ENCODE results near the gene DPYD. TPM values are rescaled to one million over a fixed set of nuclear protein-coding genes. Genes with fewer than 3 reads are reported as not detected.

Gene DPYD
- total and polyA plus RNA-seq, 10 of the 15 experiments (the other 5 are each of a cell fraction or from before 2014, with no cell fraction given): 5.7 to 23.8 (median 10.2) TPM

DNA sequence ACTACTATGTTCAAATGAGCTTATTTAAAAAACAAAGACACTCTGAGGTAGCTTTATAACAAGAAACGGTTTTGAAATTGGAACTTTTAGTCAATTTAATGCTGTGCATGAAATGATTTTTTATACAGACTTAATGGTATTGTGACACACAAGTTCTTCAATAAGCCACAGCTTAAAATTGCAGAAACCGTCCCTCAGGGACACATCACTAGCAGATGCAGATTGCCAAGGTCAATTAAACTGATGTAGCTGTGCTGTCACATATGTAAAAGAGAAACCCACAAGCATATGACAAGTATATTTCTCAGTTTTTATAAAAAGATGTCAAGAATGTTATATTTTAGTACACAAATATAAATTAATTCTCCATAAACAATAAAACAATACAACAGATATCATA lies 366.9 kb downstream of the DPYD start:
- Histone ChIP-seq H3K4me1 (ENCODE audit: control insufficient read depth, insufficient read depth, low read length) (no peaks in the 10 kb centered on the region), H3K9ac (ENCODE audit: control insufficient read depth, insufficient read depth, low read length) (no peak overlapping the region), H3K9me3 (replicated peaks; ENCODE audit: control insufficient read depth, insufficient read depth, low read length) (no peaks in the 10 kb centered on the region), H2AFZ (ENCODE audit: control insufficient read depth, low read depth, low read length) (no peak overlapping the region), H3K4me3 (no peak overlapping the region), H3K27me3 (replicated peaks in 1 of 2; ENCODE audit: control insufficient read depth in 2 of 2, insufficient read depth in 2 of 2, low read length in 1 of 2) (no peaks in the 10 kb centered on the region), H4K20me1 (ENCODE audit: control insufficient read depth, insufficient read depth) (no peaks in the 10 kb centered on the region), H3K27ac (ENCODE audit: control insufficient read depth, insufficient read depth) (no peak overlapping the region), H3K4me2 (ENCODE audit: control insufficient read depth, insufficient read depth) (no peak overlapping the region), H3K79me2 (ENCODE audit: control insufficient read depth, insufficient read depth, low read length) (no peaks in the 10 kb centered on the region), H3K36me3 (ENCODE audit: control insufficient read depth in 2 of 2, insufficient read depth in 2 of 2, low read length in 1 of 2) (no peaks in the 10 kb centered on the region)
- BruUV-seq (replicated peaks): no TSS peak
- TF ChIP-seq NBN (IDR thresholded peaks at IDR 0.05) (no peak), ZSCAN29 (IDR thresholded peaks at IDR 0.05) (no peak), GATAD2B (conservative IDR thresholded peaks at IDR 0.05; ENCODE audit: low read depth) (no peak), TCF12 (IDR thresholded peaks at IDR 0.05; ENCODE audit: low read depth, low read length) (no peak), EED (IDR thresholded peaks at IDR 0.05; ENCODE audit: low read depth) (no peak), BRCA1 (IDR thresholded peaks at IDR 0.05; ENCODE audit: low read depth, low read length) (no peak), ESRRA (IDR thresholded peaks at IDR 0.05; ENCODE audit: low read length) (no peak), IKZF2 (IDR thresholded peaks at IDR 0.05) (no peak), JUNB (IDR thresholded peaks at IDR 0.05) (no peak), MTA3 (IDR thresholded peaks at IDR 0.05; ENCODE audit: borderline replicate concordance, low read length) (no peak), CEBPB (IDR thresholded peaks at IDR 0.05; ENCODE audit: borderline replicate concordance in 1 of 2, low read depth in 2 of 2, low read length in 2 of 2) (no peak), TCF3 (IDR thresholded peaks at IDR 0.05; ENCODE audit: borderline replicate concordance, insufficient read depth, low read depth, low read length) (no peak), LARP7 (IDR thresholded peaks at IDR 0.05) (no peak), JUND (IDR thresholded peaks at IDR 0.05; ENCODE audit: low read depth, low read length) (no peak), CREB1 (IDR thresholded peaks at IDR 0.05; ENCODE audit: low read depth) (no peak)
- TF ChIP-seq, protein P1, sequence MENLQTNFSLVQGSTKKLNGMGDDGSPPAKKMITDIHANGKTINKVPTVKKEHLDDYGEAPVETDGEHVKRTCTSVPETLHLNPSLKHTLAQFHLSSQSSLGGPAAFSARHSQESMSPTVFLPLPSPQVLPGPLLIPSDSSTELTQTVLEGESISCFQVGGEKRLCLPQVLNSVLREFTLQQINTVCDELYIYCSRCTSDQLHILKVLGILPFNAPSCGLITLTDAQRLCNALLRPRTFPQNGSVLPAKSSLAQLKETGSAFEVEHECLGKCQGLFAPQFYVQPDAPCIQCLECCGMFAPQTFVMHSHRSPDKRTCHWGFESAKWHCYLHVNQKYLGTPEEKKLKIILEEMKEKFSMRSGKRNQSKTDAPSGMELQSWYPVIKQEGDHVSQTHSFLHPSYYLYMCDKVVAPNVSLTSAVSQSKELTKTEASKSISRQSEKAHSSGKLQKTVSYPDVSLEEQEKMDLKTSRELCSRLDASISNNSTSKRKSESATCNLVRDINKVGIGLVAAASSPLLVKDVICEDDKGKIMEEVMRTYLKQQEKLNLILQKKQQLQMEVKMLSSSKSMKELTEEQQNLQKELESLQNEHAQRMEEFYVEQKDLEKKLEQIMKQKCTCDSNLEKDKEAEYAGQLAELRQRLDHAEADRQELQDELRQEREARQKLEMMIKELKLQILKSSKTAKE (IDR thresholded peaks at IDR 0.05; ENCODE audit: low read depth, poor library complexity, severe bottlenecking): no peak
- TF ChIP-seq, protein P2, sequence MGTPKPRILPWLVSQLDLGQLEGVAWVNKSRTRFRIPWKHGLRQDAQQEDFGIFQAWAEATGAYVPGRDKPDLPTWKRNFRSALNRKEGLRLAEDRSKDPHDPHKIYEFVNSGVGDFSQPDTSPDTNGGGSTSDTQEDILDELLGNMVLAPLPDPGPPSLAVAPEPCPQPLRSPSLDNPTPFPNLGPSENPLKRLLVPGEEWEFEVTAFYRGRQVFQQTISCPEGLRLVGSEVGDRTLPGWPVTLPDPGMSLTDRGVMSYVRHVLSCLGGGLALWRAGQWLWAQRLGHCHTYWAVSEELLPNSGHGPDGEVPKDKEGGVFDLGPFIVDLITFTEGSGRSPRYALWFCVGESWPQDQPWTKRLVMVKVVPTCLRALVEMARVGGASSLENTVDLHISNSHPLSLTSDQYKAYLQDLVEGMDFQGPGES (IDR thresholded peaks at IDR 0.05): no peak
- TF ChIP-seq, protein P3, sequence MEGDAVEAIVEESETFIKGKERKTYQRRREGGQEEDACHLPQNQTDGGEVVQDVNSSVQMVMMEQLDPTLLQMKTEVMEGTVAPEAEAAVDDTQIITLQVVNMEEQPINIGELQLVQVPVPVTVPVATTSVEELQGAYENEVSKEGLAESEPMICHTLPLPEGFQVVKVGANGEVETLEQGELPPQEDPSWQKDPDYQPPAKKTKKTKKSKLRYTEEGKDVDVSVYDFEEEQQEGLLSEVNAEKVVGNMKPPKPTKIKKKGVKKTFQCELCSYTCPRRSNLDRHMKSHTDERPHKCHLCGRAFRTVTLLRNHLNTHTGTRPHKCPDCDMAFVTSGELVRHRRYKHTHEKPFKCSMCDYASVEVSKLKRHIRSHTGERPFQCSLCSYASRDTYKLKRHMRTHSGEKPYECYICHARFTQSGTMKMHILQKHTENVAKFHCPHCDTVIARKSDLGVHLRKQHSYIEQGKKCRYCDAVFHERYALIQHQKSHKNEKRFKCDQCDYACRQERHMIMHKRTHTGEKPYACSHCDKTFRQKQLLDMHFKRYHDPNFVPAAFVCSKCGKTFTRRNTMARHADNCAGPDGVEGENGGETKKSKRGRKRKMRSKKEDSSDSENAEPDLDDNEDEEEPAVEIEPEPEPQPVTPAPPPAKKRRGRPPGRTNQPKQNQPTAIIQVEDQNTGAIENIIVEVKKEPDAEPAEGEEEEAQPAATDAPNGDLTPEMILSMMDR (IDR thresholded peaks at IDR 0.05 in 2 of 3, conservative IDR thresholded peaks at IDR 0.05 in 1 of 3; ENCODE audit: control insufficient read depth in 2 of 3, extremely low read depth in 1 of 3, insufficient read depth in 1 of 3, low read depth in 3 of 3, low read length in 3 of 3): no peak
- TF ChIP-seq, protein P4, sequence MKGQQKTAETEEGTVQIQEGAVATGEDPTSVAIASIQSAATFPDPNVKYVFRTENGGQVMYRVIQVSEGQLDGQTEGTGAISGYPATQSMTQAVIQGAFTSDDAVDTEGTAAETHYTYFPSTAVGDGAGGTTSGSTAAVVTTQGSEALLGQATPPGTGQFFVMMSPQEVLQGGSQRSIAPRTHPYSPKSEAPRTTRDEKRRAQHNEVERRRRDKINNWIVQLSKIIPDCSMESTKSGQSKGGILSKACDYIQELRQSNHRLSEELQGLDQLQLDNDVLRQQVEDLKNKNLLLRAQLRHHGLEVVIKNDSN (IDR thresholded peaks at IDR 0.05; ENCODE audit: borderline replicate concordance, extremely low read length, insufficient read depth, low read depth, low read length): no peak
- FAIRE-seq: no peak
- in situ Hi-C loops (cut with MboI) (no loop called here), intact Hi-C loops (cut with micrococcal nuclease; ENCODE audit: unreplicated experiment) (no loop called here)
- no peak for DNase-seq (ENCODE audit: low read depth, low spot score)
- POLR2A ChIA-PET: no interaction called here
- RAD21 ChIA-PET (ENCODE audit: unreplicated experiment): interaction anchor here (0.9 to 2.0 kb wide), 3 partner anchors 11 to 650 kb away, joined by 3 to 8 read pairs (median 3); no protein-coding TSS in a partner anchor
- SMC1A ChIA-PET (ENCODE audit: uncharacterized antibody, unreplicated experiment): interaction anchor here (1.3 to 2.2 kb wide), 6 partner anchors 10 to 313 kb away, joined by 3 to 12 read pairs (median 4); no protein-coding TSS in a partner anchor
- CTCF ChIA-PET: no interaction called here
- no peak for ATAC-seq
- WGBS (ENCODE audit: insufficient coverage, insufficient replicate concordance, low lambda C conversion rate, missing lambda C conversion rate): 24% methylated on average over 2 of the region's 2 CpGs

Measured in GM12878 (cell line).